GM21786 (cell line): ENCODE data around the gene IGFL4.

ENCODE experiments used
- ATAC-seq: cut with Tn5 transposase; IDR thresholded peaks from one replicate; pipeline ENCODE4 v1.9.1; 2021; ENCODE audit not compliant: unreplicated experiment

IGFL4 gene

DNA sequence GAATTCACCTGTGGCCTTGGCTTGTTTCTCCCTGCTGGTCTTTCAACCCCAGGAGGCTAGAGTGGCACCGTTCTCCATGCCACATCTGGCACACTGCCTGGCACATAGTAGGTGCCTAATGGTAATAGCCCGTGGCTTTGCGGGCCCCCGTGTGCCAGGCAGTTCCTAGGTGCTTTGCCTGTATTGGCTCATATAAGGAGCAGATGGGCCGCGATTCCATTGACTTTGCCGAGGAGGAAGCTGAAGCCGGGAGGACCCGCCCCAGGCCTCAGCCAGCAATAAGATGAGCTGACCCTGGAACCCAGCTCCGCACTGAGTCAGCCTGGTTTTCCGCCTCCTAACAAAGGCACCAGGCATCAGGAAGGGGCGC lies 18.8 kb downstream of the IGFL4 start:
- ATAC-seq, result no peak

DNA sequence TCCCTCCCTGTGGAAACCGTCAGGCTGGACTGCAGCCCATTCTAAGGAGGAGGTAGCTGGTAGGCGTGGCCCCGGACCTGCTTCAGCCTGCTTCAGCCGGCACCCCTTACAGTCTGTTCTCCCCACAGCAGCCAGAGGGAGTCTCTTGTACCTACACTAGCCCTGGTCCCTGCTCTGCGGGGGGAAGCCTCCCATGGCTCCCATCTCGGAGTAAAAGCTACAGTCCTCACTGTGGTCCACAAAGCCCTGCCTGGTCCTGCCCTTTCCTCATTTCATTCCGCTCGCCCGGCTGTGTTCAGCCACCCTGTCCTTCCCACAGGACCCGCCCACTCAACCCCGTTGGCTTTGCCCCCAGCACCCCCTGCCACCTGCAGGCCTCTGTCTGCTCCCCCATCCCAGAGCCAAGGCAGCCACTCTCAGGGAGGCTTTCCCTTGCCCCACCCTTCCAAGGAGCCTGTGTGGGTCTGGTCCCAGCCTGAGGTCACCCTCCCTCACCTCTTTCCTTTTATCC lies 19.2 kb downstream of the IGFL4 start:
- no peak for ATAC-seq

DNA sequence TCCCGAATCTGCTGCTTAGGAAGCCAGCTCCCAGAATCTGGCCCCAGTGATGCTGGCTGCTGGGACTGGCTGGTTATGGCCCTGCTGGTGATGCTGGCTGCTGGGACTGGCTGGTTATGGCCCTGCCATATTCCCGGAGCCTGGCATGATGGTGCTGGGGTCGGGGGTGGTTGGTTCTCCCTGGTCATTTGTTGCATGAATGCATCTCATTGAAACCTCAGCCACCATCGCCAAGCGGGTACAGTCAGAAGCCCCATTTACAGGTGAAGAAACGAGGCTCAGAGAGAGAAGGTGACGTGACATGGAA lies 20.0 kb downstream of the IGFL4 start:
- ATAC-seq, result no peak

DNA sequence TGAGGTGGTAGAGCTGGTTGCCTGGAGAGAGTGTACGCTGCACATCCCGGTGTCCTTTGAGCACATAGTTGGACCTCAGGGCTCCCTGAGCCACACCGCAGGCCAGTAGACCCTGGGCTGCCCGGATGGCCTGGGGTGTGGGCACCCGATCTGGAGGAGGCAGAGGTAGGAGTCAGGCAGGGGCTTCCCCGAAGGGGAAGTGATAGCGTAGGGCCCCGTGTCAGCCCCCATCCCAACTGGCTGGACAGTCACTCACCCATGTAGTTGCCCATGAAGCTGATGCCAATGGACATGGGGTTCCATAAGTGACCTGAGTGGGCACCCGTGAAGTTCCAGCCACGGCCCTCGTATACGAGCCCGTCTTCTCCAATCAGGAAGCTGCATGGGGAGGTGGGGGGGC lies 21.5 kb downstream of the IGFL4 start:
- no peak for ATAC-seq

DNA sequence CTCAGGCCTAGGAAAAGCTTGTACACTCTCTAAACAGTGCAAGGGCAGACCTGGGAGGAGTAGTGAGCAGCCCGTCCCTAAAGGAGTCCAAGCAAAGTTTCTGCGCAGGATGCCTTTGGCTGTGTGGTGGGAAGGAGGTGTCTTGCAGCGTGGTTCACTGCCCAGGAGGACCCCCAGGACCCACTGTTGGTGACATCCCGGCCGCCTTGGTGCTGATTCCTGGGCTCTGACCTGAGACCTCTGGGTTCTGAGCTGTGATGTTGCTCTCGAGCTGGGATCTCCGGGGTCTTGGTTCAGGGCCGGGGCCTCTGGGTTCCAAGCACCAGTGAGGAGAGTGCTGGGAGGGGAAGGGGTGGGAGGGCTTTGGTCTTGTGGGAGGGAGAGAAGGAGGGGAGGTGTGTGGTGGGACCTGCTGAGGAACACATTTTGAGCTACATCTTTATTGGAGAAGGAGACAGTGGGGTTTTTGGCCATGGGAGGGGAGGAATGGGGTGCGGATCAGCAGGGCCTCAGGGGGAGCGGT lies 22.0 kb downstream of the IGFL4 start:
- no peak for ATAC-seq

DNA sequence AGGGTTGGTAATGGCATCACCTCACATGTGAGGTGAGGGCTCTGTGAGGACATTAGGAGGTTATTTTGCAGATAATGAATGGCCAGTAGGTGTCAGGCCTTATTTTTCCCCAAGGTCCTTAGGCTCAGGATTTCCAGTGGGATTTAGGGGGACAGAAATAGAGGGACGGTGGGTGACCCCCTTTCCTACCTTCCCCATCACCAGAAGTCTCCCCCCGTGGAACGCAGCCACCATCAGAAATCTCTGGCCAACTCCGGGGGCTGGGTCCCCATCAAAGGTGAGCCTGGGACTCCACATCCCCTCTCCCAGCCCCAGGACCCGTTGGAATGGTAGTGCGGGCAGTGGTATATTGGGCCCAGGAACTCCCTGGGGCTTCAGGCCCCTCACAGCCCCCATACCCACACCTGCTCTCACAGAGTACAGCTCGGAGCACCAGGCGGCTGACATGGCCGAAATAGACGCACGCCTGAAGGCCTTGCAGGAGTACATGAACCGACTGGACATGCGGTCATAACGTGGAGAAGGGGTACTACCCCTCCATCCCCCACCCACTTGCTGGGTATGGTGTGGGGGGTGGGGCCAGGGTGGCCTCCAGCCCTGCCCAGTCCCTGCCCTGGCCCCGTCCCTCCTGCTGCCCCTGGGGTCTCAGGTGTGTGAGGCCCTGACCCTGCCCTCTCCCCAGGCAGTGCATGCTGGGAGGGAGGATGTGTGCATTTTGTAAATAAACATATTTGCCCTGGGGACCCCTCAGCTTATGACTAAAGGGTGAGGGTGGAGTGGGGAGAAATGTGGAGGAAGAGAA lies 22.7 kb downstream of the IGFL4 start:
- no peak for ATAC-seq

DNA sequence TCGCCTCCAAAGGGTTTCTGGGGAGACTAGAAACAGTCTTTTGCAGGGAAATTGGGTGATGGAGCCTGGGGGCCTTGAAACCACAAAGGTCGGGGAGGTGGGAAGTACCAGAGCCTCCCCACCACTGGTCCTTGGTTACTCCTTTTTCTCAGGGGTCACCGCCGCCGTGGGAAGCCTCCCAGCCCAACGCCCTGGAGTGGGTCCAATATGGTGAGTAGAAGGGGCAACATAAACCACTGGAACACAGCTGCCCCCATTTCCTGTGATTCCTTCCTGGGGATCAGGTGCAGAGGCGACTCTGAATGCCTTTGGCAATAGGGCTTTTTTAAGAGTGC lies 23.7 kb downstream of the IGFL4 start:
- no peak for ATAC-seq

DNA sequence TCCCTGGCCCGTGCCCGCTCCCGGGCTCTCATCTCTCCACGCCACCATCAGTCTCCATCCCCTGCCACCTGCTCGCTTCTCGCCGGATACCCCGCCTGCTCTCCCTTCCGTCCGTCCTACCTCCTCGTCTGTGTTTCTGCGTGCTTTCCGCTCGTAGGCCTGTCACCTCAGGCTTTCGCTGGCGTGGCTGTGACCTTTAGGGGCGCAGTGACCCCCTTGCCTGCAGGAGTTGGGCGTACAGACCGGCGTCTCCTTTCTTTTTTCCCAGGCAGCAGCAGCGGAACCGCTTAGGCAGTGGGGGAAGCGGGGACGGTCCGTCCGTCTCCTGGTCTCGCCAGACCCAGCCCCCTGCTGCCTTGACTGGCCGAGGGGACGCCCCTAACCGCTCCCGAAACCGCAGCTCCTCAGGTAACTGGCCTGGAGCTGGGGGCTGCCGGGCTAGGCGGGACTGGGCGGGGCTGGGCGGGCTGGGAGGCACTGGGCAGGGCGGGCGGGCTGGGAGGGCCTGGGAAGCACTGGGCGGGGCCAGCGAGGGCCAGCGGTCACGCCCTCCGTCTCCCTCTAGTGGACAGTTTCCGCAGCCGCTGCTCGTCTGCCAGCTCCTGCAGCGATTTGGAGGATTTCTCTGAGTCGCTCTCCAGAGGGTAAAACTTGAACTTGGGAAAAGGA lies 24.2 kb downstream of the IGFL4 start:
- ATAC-seq, result peak; percentile 46

DNA sequence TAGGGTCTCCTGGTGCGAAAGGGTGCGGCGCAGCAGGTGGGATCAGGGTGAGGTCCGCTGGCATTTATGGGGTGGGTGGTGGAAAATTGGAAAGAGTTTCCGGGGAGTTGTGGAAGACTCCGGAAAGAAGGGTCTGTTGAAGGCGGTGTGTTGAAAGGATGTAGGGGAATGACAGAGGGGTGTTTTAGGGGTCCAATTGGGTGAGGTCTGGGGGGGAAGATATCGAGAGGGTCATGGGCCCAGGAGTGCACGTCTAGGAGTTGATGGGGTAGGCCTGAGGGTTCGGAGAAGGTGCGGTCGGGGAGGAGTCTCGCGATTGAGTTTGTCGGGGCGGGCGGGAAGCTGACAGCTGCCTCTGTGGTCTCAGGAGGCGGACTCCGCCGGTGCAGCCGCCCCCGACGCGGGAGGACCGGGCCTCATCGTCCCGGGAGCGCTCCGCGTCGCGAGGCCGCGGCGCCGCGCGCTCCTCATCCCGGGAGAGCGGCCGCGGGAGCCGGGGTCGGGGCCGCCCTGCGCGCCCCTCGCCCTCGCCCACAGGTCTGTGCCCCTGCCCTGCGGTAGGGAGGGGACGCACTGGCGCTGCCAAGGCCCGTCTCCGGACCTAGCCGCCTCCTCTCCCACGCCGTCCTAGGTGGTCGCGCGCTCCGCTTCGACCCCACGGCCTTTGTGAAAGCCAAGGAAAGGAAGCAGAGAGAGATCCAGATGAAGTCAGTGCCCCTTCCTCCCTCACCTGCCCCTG lies 24.9 kb downstream of the IGFL4 start:
- ATAC-seq, result peak; percentile 9

DNA sequence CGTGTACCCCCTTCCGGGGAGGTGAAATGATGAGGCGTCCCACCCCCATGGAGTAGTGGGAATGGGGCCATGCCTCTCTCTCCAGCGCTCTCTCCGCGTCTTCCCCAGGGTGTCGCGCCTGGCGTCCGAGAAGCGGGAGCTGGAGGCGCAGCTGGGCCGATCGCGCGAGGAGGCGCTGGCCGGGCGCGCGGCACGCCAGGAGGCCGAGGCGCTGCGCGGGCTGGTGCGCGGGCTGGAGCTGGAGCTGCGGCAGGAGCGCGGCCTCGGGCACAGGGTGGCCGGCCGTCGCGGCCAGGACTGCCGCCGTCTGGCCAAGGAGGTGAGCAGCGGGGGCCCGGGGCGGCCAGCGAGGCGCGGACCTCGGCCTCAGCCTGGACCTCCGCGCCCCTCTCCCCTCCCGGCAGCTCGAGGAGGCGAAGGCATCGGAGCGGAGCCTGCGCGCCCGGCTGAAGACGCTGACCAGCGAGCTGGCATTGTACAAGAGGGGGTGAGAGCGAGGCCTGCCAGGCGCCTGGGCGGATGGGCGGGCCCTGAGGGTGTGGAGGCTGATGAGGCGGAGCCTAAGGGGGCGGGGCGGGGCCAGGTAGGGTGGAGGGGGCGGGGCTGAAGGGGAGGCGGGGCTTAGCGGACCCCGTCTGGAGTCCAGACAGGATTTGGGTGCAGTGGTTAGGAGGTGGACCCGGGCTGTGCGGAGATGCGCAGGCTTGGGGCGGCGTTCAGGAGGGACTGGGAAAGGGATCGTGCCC lies 25.7 kb downstream of the IGFL4 start:
- no peak for ATAC-seq

DNA sequence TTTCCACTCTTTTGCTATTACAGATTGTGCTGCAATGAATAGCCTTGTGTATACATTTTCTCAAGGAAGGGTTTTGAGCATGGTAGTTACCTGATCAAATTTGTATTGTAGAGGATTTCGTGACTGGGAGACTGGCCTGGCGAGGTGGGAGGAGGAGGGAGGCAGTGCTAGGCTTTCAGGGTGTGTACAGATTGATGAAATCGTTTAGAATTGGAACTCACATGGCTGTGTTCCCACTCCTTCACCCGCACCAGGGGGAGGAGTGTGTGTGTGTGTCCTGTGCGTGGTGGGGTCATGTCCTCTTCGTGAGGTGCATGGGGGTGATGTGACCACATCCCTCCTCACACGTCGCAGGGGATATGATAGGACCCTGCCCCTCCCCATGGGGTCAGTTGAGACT lies 26.3 kb downstream of the IGFL4 start:
- no peak for ATAC-seq

DNA sequence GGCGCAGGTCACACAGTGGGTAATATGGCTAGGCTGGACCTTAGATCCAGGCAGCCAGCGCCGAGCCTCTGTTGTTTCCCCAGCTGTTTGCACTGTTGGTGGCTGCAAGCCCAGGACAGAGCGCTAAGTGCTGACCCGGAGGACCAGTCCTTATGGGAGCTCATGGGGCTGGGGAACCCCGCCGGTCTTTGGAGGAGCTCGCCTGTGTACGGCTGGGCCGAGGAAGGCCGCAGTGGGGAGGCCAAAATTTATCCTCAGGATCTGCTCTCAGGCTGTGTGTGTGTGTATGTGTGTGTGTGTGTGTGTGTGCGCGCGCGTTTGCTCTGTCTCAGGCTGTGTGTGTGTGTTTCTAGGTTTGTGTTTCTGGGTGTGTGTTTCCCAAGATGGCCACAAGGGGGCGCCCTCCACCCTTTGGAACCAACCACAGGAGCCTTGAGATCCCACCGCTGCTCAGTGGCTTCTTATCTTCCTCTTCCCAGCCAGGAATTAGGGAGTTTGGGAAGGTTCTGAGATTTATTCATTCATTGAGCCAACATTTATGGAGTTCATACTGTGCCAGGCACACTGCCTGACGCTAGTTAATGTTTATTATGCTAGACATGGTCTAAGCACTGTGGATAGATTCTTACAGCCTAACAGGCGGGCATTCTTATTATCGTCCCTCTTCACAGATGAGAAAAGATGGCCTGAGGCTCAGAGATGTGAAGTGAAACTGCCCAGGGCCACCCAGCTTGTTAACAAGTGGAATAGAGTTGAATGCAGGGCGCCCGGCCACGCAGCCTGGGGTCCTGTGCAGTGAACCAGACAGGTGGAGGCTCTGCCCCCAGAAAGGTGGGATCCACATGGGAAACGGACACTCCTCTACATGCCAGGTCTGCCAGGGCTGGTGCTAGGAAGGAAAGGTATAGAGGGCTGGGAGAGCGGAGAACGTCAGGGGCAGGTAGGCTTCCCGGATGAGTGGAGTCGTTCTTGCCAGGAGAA lies 31.0 kb downstream of the IGFL4 start:
- no peak for ATAC-seq

DNA sequence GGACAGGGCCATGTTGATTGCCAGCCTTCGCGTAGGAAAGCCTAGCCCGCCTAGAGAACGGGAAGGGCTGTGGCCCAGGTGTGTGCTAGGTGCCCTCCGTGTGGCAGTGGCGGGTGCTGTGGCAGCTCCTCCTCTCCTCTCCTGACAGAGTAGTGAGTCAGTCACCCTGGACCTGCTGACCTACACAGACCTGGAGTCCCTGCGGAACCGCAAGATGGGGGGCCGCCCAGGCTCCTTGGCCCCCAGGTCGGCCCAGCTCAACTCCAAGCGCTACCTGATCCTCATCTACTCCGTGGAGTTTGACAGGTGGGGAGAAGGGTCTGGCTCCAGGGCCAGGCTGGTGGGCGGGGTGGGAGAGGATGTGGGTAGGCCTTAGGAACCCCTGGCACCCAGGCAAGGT lies 34.4 kb downstream of the IGFL4 start:
- no peak for ATAC-seq

DNA sequence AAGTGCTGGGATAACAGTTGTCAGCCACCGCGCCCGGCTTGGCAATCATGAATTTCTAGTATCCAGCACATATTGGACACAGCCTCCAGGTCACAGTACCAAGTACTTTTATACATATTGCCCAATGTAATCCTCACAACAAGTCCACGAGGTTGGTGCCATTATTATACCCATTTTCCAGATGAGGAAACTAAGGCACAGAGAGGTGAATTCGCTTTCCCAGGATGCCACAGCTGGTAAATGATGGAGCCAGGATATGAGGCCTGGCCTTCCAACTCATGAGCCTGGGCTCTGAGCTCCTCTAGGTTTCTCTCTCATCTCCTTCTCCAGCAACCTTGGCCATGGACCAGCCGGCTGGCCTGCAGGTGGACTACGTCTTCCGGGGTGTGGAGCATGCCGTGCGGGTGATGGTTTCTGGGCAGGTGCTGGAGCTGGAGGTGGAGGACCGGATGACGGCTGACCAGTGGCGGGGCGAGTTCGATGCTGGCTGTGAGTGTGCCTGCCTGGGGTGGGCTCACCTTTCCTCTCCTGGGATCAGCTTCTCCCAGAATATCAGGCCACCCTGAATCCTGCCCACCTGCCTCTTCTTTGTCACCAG lies 38.0 kb downstream of the IGFL4 start:
- no peak for ATAC-seq

DNA sequence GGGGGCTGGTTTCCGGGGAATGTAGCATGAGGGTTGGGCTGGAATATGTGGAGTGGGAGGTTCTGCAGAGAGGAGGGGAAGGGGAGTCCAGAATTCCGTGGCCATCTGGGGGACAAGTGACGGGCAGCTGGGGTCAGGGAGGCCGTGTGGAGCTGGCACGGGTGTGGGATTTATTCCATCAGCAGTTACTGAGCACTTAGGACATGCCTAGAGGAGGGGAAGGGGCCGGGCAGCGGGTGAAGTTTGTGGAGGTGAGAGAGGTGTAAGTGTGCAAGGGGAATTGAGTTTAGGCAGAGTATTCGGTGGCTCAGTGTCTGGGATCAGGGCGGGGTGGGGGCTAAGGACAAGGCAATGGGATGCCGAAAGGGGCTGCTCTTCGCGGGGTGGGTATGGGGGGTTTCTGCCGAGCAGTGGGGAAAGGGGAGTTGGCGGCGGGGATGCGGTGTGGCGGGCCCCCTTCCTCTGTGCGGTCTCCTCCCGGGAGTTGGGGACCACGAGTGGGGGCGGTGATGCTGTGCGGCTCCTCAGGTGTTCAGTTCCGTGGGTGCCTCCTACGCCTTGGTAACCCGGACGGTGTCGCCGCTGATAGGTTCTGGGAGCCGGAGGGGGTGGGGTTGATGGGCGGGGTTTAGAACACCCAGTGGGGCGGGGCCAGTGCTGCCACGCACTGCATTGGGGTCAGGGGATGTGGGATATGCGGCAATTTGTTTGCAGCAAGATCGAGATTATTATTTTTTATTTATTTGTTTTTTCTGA lies 40.1 kb downstream of the IGFL4 start:
- no peak for ATAC-seq

DNA sequence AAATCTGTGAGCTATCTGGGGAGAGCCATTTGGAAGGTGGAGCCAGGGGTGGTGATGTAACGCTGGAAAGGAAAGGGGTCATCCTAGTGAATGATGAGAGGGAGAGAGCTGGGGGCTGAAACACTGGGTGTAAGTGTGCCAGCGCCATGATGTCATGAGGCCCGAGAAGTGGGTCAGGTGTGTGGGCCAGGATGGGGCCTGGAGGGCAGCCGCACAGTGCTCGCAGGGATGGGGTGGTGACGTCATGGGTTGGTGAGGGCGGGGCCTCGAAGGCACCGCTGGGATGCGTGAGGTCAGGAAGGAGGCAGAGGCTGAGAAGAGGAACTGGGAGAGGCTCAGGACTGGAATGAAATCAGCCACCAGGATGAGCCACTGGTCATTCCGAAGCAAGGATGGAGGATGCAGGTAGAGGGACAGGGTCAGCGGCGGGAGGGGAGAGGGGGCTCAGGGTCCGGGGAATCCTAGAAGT lies 41.1 kb downstream of the IGFL4 start:
- ATAC-seq, result no peak

DNA sequence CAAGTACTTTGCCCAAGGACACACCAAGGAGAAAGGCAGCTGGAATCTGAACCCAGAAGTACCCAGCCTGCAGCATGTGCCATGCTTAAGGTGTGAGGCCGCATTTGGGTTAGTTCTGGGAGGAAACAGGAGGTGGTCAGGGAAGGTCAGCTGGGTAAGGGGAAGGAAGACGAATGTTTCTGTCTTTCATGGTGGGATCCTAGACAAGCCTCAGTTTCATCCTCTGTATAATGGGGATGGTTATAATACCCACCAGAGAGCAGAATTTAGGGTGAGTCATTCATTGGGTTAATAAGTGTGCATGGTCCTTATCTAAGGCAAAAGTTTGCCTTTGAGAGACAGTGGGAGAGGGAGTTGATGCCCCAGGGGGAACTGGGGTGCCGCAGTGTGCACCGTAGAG lies 42.0 kb downstream of the IGFL4 start:
- no peak for ATAC-seq

DNA sequence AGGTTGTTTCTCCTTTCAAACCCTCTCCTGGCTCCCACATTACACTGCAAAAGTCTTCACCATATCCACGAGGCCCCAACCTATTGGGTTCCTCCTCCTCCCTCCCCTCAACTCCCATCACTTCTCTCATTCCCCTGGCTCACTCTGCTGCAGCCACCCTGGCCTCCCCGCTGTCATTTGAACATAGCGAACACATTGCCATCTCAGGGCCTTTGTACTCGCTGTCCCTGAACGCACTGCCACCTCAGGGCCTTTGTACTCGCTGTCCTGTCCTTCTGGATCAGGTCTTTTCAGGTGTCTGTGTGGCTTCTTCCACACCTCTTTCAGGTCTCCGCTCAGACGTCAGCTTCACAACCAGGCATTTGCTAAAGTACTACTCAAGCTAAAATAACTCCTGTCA lies 43.9 kb downstream of the IGFL4 start:
- ATAC-seq, result no peak
